GM12873 (cell line): ENCODE measurements around the gene IRX6.

ENCODE experiments used
- CTCF ChIP-seq: IDR thresholded peaks from 2 replicates; pipeline ENCODE4 v1.5.1; 2012; ENCODE audit warnings: low read depth, mild to moderate bottlenecking, moderate library complexity, low read length, control low read depth; ENCODE audit not compliant: insufficient read depth; ENCODE audit errors: missing control alignments

Gene IRX6

GRCh38 chr16:55330781-55331647, 7.0 kb downstream of the IRX6 start:
- no peak for TF ChIP-seq CTCF

GRCh38 chr16:55331648-55332185, 7.7 kb downstream of the IRX6 start:
- TF ChIP-seq CTCF = no peak

- no peak for TF ChIP-seq CTCF
Observed at GRCh38 chr16:55333684-55334083, 9.7 kb downstream of the IRX6 start.

- no peak for TF ChIP-seq CTCF
Observed at GRCh38 chr16:55338646-55339045, 14.6 kb downstream of the IRX6 start.

- TF ChIP-seq CTCF = no peak
Observed at GRCh38 chr16:55340445-55340844, 16.4 kb downstream of the IRX6 start.

GRCh38 chr16:55341681-55342080, 17.7 kb downstream of the IRX6 start:
- TF ChIP-seq CTCF = no peak

- no peak for TF ChIP-seq CTCF
Observed at GRCh38 chr16:55346475-55346874, 22.5 kb downstream of the IRX6 start.
